CD4-positive, alpha-beta T cell treated with Interferon gamma for 1 hour (primary cell): ENCODE data around the gene CFAP46.
"Not testable (repeated sequence)": the region's sequence is repeated elsewhere in the genome, so short reads cannot be mapped to it uniquely, and the experiment has no call there.

Experiments
- DNase-seq: peaks from one replicate; pipeline ENCODE4 v3.0.0-alpha.2; 2020

CFAP46 gene

GRCh38 chr10:132898391-132899053, 43.8 kb downstream of the CFAP46 start:
- no peak for DNase-seq

- no peak for DNase-seq
Measured at GRCh38 chr10:132897516-132898381, 44.6 kb downstream of the CFAP46 start.

- DNase-seq = not testable (repeated sequence)
Measured at GRCh38 chr10:132893786-132894185, 48.6 kb downstream of the CFAP46 start.

GRCh38 chr10:132893090-132893489, 49.3 kb downstream of the CFAP46 start:
- no peak for DNase-seq

GRCh38 chr10:132892004-132892403, 50.4 kb downstream of the CFAP46 start:
- DNase-seq = no peak

GRCh38 chr10:132891368-132891767, 51.0 kb downstream of the CFAP46 start:
- no peak for DNase-seq

GRCh38 chr10:132890301-132890700, 52.1 kb downstream of the CFAP46 start:
- no peak for DNase-seq

- no peak for DNase-seq
Measured at GRCh38 chr10:132889556-132889955, 52.8 kb downstream of the CFAP46 start.

GRCh38 chr10:132888898-132889490, 53.4 kb downstream of the CFAP46 start:
- DNase-seq = no peak

- not testable (repeated sequence) for DNase-seq
Measured at GRCh38 chr10:132888446-132888845, 53.9 kb downstream of the CFAP46 start.

GRCh38 chr10:132886211-132887099, 55.9 kb downstream of the CFAP46 start:
- no peak for DNase-seq

- no peak for DNase-seq
Measured at GRCh38 chr10:132885451-132886210, 56.7 kb downstream of the CFAP46 start.

GRCh38 chr10:132884691-132885271, 57.6 kb downstream of the CFAP46 start:
- no peak for DNase-seq

- DNase-seq = no peak
Measured at GRCh38 chr10:132884041-132884440, 58.3 kb downstream of the CFAP46 start.

GRCh38 chr10:132883391-132883881, 58.9 kb downstream of the CFAP46 start:
- DNase-seq = no peak

- no peak for DNase-seq
Measured at GRCh38 chr10:132882069-132882951, 60.1 kb downstream of the CFAP46 start.

- DNase-seq = no peak
Measured at GRCh38 chr10:132881186-132881920, 61.0 kb downstream of the CFAP46 start.

- no peak for DNase-seq
Measured at GRCh38 chr10:132880128-132880981, 62.0 kb downstream of the CFAP46 start.
